ENCODE measurements around the gene PRELID3B. TPM values are rescaled to one million over a fixed set of nuclear protein-coding genes. Genes with fewer than 3 reads are reported as not detected.

Gene PRELID3B
- total and polyA plus RNA-seq, 2 of the 13 experiments (the other 11 are each of a cell fraction or from before 2014, with no cell fraction given), result 23.3 to 42.6 TPM

DNA sequence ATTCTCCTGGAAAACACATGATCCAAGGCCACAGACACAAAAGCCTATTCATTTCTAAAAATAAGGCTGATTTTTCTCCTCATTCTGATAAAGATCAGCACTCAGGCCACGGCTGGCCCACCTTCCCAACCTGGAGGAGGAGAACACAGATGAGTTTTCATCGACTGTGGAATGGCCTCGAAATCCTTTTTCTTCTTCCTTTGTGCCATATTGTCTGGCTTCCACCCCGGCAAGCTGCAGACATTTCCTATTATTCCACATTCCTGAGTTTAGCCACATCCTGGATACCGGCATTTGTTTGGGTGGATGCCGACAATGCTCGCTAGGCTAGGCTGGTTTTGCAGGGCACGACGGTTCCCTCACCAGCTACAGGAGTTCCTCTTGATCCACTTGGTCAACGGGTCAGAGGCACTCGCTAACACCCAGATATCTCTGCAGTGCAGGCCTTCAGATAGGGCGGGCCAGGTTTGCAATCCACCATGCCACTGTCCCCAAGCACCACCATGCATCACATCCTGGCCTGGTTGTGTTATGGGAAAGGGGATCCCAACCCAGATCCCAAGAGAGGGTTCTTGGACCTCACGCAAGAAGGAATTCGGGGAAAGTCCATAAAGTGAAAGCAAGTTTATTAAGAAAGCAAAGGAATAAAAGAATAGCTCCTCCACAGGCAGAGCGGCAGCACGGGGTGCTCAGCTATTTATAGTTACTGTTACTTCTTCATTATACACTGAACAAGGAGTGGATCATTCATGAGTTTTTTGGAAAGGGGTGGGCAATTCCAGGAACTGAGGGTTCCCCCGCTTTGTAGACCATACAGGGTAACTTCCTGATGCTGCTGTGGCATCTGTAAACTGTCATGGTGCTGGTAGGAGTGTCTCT is 31.4 kb downstream of the PRELID3B start (continued):
- TF ChIP-seq, protein P1, sequence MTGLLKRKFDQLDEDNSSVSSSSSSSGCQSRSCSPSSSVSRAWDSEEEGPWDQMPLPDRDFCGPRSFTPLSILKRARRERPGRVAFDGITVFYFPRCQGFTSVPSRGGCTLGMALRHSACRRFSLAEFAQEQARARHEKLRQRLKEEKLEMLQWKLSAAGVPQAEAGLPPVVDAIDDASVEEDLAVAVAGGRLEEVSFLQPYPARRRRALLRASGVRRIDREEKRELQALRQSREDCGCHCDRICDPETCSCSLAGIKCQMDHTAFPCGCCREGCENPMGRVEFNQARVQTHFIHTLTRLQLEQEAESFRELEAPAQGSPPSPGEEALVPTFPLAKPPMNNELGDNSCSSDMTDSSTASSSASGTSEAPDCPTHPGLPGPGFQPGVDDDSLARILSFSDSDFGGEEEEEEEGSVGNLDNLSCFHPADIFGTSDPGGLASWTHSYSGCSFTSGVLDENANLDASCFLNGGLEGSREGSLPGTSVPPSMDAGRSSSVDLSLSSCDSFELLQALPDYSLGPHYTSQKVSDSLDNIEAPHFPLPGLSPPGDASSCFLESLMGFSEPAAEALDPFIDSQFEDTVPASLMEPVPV (CRISPR knock-in tag; IDR thresholded peaks at IDR 0.05), result no peak
- TF ChIP-seq U2AF1 (optimal IDR thresholded peaks at IDR 0.05; ENCODE audit: low read depth, low read length) (no peak), SIN3A (IDR thresholded peaks at IDR 0.05; ENCODE audit: borderline replicate concordance, low read depth, low read length) (no peak), PLRG1 (conservative IDR thresholded peaks at IDR 0.05) (no peak), SNRNP70 (IDR thresholded peaks at IDR 0.05; ENCODE audit: low read depth, low read length) (no peak), ZNF431 (CRISPR knock-in tag; IDR thresholded peaks at IDR 0.05; ENCODE audit: borderline replicate concordance, low read depth) (no peak), ZNF615 (CRISPR knock-in tag; IDR thresholded peaks at IDR 0.05; ENCODE audit: borderline replicate concordance) (no peak), ZSCAN25 (CRISPR knock-in tag; IDR thresholded peaks at IDR 0.05) (0 out of 2 replicates have a peak, but pooled peaks have one; percentile 34), KDM5B (CRISPR knock-in tag; IDR thresholded peaks at IDR 0.05; ENCODE audit: borderline replicate concordance) (no peak), NFIC (IDR thresholded peaks at IDR 0.05; ENCODE audit: low read length) (no peak; the same call in 1 of the 2 replicates), ZNF839 (CRISPR knock-in tag; IDR thresholded peaks at IDR 0.05; ENCODE audit: borderline replicate concordance) (no peak), JUND (CRISPR knock-in tag; IDR thresholded peaks at IDR 0.05) (no peak), ARHGAP35 (CRISPR knock-in tag; IDR thresholded peaks at IDR 0.05; ENCODE audit: borderline replicate concordance) (peak; percentile 78; the same call in 1 of the 2 replicates), NCOA5 (CRISPR knock-in tag; IDR thresholded peaks at IDR 0.05) (no peak), PHF20 (CRISPR knock-in tag; IDR thresholded peaks at IDR 0.05) (no peak), ZEB1 (IDR thresholded peaks at IDR 0.05; ENCODE audit: insufficient replicate concordance, low read depth) (no peak), ESRRA (CRISPR knock-in tag; IDR thresholded peaks at IDR 0.05; ENCODE audit: low read depth) (no peak), ZBTB38 (CRISPR knock-in tag; IDR thresholded peaks at IDR 0.05) (peak; percentile 100), ZMAT3 (CRISPR knock-in tag; conservative IDR thresholded peaks at IDR 0.05) (no peak; the same call in 1 of the 2 replicates), ZNF432 (CRISPR knock-in tag; IDR thresholded peaks at IDR 0.05; ENCODE audit: borderline replicate concordance) (no peak), ZSCAN21 (CRISPR knock-in tag; IDR thresholded peaks at IDR 0.05; ENCODE audit: borderline replicate concordance) (no peak), ZNF180 (CRISPR knock-in tag; IDR thresholded peaks at IDR 0.05; ENCODE audit: borderline replicate concordance, low read depth) (no peak), RAD21 (CRISPR knock-in tag; IDR thresholded peaks at IDR 0.05) (no peak), SOX6 (IDR thresholded peaks at IDR 0.05) (no peak), SOX6 (CRISPR knock-in tag; IDR thresholded peaks at IDR 0.05) (no peak; the same call in 1 of the 2 replicates)
- TF ChIP-seq, protein P2, sequence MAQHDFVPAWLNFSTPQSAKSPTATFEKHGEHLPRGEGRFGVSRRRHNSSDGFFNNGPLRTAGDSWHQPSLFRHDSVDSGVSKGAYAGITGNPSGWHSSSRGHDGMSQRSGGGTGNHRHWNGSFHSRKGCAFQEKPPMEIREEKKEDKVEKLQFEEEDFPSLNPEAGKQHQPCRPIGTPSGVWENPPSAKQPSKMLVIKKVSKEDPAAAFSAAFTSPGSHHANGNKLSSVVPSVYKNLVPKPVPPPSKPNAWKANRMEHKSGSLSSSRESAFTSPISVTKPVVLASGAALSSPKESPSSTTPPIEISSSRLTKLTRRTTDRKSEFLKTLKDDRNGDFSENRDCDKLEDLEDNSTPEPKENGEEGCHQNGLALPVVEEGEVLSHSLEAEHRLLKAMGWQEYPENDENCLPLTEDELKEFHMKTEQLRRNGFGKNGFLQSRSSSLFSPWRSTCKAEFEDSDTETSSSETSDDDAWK (CRISPR knock-in tag; IDR thresholded peaks at IDR 0.05), result no peak
- TF ChIP-seq, protein P3, sequence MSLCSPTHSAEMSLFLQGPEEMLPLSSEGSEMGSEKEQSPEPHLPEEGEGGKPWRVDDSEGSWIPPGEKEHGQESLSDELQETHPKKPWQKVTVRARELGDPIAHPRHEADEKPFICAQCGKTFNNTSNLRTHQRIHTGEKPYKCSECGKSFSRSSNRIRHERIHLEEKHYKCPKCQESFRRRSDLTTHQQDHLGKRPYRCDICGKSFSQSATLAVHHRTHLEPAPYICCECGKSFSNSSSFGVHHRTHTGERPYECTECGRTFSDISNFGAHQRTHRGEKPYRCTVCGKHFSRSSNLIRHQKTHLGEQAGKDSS (CRISPR knock-in tag; IDR thresholded peaks at IDR 0.05; ENCODE audit: borderline replicate concordance, low read depth), result 0 out of 2 replicates have a peak, but pooled peaks have one; percentile 53

Measured in HepG2 (cell line).